ENCODE measurements around the gene ZNF563.
"Not testable (repeated sequence)": the region's sequence is repeated elsewhere in the genome, so short reads cannot be mapped to it uniquely, and the experiment has no call there.

The ZNF563 gene

DNA sequence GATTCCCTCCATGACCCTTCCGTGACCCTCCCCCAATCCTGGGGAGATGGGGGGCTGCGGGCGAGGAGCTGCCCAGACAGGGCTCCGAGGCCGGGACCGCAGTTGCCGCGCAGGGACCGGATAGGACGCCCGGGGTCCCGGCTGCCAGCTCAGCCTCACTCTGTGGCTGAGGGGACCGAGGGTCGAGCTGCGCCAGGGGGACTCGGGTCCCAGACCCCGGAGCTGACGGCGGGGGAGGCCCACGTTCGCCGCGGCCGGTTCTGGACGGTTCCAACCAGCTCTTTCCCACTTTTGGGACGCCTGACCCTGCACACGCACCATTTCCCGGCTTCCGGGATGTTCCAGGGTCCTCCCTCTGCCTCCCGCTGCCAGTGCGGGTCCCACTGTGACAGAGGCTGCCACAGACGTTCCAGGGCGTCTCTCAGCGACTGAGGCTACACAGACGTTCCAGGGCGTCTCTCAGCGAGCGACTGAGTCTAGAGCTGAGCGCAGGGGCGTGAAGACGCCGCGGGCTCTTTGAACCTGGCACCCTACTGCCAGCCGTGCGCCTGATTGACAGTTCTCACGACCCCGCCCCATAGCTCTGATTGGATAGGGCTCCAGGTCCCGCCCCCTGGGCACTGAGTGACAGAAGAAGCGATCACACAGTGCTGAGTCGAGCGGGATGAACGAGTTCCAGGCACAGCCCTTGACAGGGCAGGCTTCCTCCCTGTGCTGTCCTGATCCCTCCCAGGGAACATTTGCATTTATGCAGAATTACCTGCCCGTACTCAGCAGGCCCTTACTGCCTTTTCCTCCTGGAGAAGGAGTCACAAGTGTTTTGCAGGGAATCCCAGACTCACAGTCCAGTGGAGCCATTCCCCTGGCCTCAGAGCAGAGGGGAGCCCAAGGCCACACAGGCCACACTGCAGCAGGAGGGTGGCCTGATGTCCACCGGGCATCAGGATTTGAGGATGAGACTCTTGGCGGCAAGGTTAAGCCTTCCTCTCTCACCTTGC lies at the start of gene ZNF563:
Gene ZNF563, minus strand, starts transcription at position 472 of the 998 bp plus-strand sequence. Its CDS starts 151 bp downstream, at position 321.
- Histone ChIP-seq H3K27ac (ENCODE audit: low read length) (no peak within 1 kb of the TSS), H3K9me3 (ENCODE audit: control insufficient read depth, insufficient read depth, low read length) (no peaks in the 10 kb centered on the region), H3K4me1 (ENCODE audit: control insufficient read depth, insufficient read depth, low read length) (peaks cover 1% of the 10 kb centered on the region; the same call in 1 of the 2 replicates), H3K27me3 (ENCODE audit: control insufficient read depth, insufficient read depth, low read length) (no peaks in the 10 kb centered on the region; the same call in 1 of the 2 replicates), H3K36me3 (ENCODE audit: control insufficient read depth, insufficient read depth, low read length) (no peaks in the 10 kb centered on the region), H3K4me3 (ENCODE audit: low read length) (peak within 1 kb of the TSS; percentile 68; the same call in 1 of the 2 replicates)
- no CpG with 5 or more reads among the region's 55 CpGs for WGBS (ENCODE audit: insufficient coverage, insufficient read length)
- DNase-seq (ENCODE audit: low read depth, low spot score), result peak; percentile 88

DNA sequence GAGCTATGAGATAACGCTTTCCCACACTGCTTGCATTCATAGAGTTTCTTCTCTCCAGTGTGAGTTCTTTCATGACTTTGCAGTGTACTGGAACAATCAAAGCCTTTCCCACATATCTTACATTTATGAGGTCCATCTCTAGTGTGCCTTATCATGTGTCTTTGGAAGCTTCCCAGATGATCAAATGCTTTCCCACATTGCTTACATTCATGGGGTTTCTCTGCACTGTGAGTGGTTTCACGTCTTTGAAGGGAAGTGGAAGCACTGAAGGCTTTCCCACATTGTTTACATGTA lies 47.0 kb upstream of the ZNF563 start:
- no peaks in the 10 kb centered on the region for H3K27me3 ChIP-seq (ENCODE audit: control insufficient read depth, insufficient read depth, low read length)
- H3K4me3 ChIP-seq (ENCODE audit: low read length), result no peak overlapping the region
- no peaks in the 10 kb centered on the region for H3K4me1 ChIP-seq (ENCODE audit: control insufficient read depth, insufficient read depth, low read length)
- no peak for DNase-seq (ENCODE audit: low read depth, low spot score)
- WGBS (ENCODE audit: insufficient coverage, insufficient read length), result no CpG with 5 or more reads among the region's 2 CpGs
- H3K9me3 ChIP-seq (ENCODE audit: control insufficient read depth, insufficient read depth, low read length), result no peaks in the 10 kb centered on the region
- H3K27ac ChIP-seq (ENCODE audit: low read length), result no peak overlapping the region
- no peaks in the 10 kb centered on the region for H3K36me3 ChIP-seq (ENCODE audit: control insufficient read depth, insufficient read depth, low read length)

- no peaks in the 10 kb centered on the region for H3K27me3 ChIP-seq (ENCODE audit: control insufficient read depth, insufficient read depth, low read length)
- H3K9me3 ChIP-seq (ENCODE audit: control insufficient read depth, insufficient read depth, low read length), result no peaks in the 10 kb centered on the region
- no peaks in the 10 kb centered on the region for H3K36me3 ChIP-seq (ENCODE audit: control insufficient read depth, insufficient read depth, low read length)
- no peak overlapping the region for H3K27ac ChIP-seq (ENCODE audit: low read length)
- no peak for DNase-seq (ENCODE audit: low read depth, low spot score)
- H3K4me1 ChIP-seq (ENCODE audit: control insufficient read depth, insufficient read depth, low read length), result no peaks in the 10 kb centered on the region
- no CpG with 5 or more reads among the region's 5 CpGs for WGBS (ENCODE audit: insufficient coverage, insufficient read length)
- no peak overlapping the region for H3K4me3 ChIP-seq (ENCODE audit: low read length)
Observed at GRCh38 chr19:12379732-12380443, 46.5 kb upstream of the ZNF563 start.

DNA sequence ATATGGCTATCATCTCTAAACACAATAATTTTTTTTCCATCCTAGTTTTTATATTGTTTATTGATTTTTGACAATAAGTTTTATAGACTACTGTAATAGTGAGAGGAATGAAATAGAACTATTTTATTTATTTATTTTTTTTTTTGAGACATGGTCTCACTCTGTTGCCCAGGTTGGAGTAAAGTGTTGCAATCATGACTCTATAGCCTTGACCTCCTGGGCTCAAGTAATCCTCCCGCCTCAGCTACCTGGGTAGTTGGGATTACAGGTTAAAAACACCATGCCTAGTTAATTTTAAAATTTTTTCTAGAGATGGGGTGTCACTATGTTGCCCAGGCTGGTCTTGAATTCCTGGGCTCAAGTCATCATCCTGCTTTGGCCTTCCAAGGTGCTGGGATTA lies 40.6 kb upstream of the ZNF563 start:
- no peak overlapping the region for H3K4me3 ChIP-seq (ENCODE audit: low read length)
- no peaks in the 10 kb centered on the region for H3K36me3 ChIP-seq (ENCODE audit: control insufficient read depth, insufficient read depth, low read length)
- no peak overlapping the region for H3K27ac ChIP-seq (ENCODE audit: low read length)
- no peaks in the 10 kb centered on the region for H3K27me3 ChIP-seq (ENCODE audit: control insufficient read depth, insufficient read depth, low read length)
- H3K9me3 ChIP-seq (ENCODE audit: control insufficient read depth, insufficient read depth, low read length), result no peaks in the 10 kb centered on the region
- no CpG with 5 or more reads among the region's 1 CpG for WGBS (ENCODE audit: insufficient coverage, insufficient read length)
- no peak for DNase-seq (ENCODE audit: low read depth, low spot score)
- H3K4me1 ChIP-seq (ENCODE audit: control insufficient read depth, insufficient read depth, low read length), result no peaks in the 10 kb centered on the region

GRCh38 chr19:12365236-12366162 lies 32.1 kb upstream of the ZNF563 start, which contains the start of gene ZNF442:
ZNF442 (minus strand) TSS chr19:12365683; CDS start chr19:12363631, 2,052 bp downstream.
- Histone ChIP-seq H3K27me3 (ENCODE audit: control insufficient read depth, insufficient read depth, low read length) (peaks cover 1% of the 10 kb centered on the region; the same call in 1 of the 2 replicates), H3K27ac (ENCODE audit: low read length) (no peak within 1 kb of the TSS), H3K4me1 (ENCODE audit: control insufficient read depth, insufficient read depth, low read length) (0 out of 2 replicates have a peak, but pooled peaks cover 1% of the 10 kb centered on the region), H3K4me3 (ENCODE audit: low read length) (peak within 1 kb of the TSS; percentile 74; the same call in 1 of the 2 replicates), H3K36me3 (ENCODE audit: control insufficient read depth, insufficient read depth, low read length) (no peaks in the 10 kb centered on the region), H3K9me3 (ENCODE audit: control insufficient read depth, insufficient read depth, low read length) (no peaks in the 10 kb centered on the region; the same call in 1 of the 2 replicates)
- WGBS (ENCODE audit: insufficient coverage, insufficient read length), result no CpG with 5 or more reads among the region's 51 CpGs
- peak; percentile 96 for DNase-seq (ENCODE audit: low read depth, low spot score)

DNA sequence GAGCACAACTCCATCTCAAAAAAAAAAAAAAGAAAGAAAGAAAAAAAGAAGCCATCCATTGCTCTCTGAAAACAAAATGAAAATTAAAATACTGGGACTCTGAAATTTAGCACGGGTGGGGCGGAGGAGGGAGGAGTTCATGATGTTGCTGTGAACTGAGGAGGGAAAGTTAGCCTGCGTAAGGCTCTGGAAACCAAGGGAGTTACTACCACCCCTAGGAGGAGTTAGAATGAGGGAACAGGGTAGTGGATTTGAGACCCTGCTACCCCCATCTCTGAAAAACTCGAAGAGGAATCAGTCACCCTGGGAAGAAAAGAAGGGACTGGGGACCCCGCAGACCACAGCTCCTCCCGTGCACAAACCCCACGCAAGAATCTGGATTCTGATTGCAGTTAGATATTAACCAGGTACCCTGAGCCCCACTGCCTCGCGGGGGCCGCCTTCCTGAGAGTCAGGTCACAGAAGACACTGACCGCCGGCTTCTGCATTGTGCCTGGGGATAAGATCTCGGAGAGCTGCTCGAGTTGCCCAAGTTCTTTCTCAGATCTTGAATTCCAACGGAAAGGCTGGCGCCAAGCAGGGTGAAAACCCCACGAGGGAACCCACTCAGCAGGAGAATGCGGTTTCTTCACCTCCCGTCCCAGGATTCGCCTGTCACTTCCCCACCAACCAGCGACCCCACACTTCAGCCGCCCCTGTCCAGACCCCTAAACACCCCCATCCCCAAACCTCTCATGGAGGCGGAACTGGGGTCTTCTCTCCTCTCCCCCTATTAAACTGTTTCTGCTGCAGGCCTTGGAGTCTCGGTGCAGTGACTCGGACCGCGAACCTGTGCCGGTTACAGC lies 31.2 kb upstream of the ZNF563 start:
- H3K36me3 ChIP-seq (ENCODE audit: control insufficient read depth, insufficient read depth, low read length), result no peaks in the 10 kb centered on the region
- H3K4me1 ChIP-seq (ENCODE audit: control insufficient read depth, insufficient read depth, low read length), result 0 out of 2 replicates have a peak, but pooled peaks cover 1% of the 10 kb centered on the region
- peak overlapping the region; percentile 74; the same call in 1 of the 2 replicates for H3K4me3 ChIP-seq (ENCODE audit: low read length)
- H3K9me3 ChIP-seq (ENCODE audit: control insufficient read depth, insufficient read depth, low read length), result no peaks in the 10 kb centered on the region; the same call in 1 of the 2 replicates
- DNase-seq (ENCODE audit: low read depth, low spot score), result no peak
- no peak overlapping the region for H3K27ac ChIP-seq (ENCODE audit: low read length)
- no CpG with 5 or more reads among the region's 28 CpGs for WGBS (ENCODE audit: insufficient coverage, insufficient read length)
- H3K27me3 ChIP-seq (ENCODE audit: control insufficient read depth, insufficient read depth, low read length), result peaks cover 1% of the 10 kb centered on the region; the same call in 1 of the 2 replicates

- not testable (repeated sequence) for H3K4me3 ChIP-seq (ENCODE audit: low read length); H3K36me3 ChIP-seq (ENCODE audit: control insufficient read depth, insufficient read depth, low read length); DNase-seq (ENCODE audit: low read depth, low spot score); H3K9me3 ChIP-seq (ENCODE audit: control insufficient read depth, insufficient read depth, low read length); H3K4me1 ChIP-seq (ENCODE audit: control insufficient read depth, insufficient read depth, low read length); H3K27ac ChIP-seq (ENCODE audit: low read length); H3K27me3 ChIP-seq (ENCODE audit: control insufficient read depth, insufficient read depth, low read length)
- WGBS (ENCODE audit: insufficient coverage, insufficient read length), result no CpG with 5 or more reads among the region's 30 CpGs
Observed at GRCh38 chr19:12362236-12362635, 28.8 kb upstream of the ZNF563 start.

- peaks cover 6% of the 10 kb centered on the region; the same call in 1 of the 2 replicates for H3K36me3 ChIP-seq (ENCODE audit: control insufficient read depth, insufficient read depth, low read length)
- no peaks in the 10 kb centered on the region for H3K27me3 ChIP-seq (ENCODE audit: control insufficient read depth, insufficient read depth, low read length)
- H3K27ac ChIP-seq (ENCODE audit: low read length), result no peak overlapping the region
- no peaks in the 10 kb centered on the region for H3K4me1 ChIP-seq (ENCODE audit: control insufficient read depth, insufficient read depth, low read length)
- no peak overlapping the region for H3K4me3 ChIP-seq (ENCODE audit: low read length)
- WGBS (ENCODE audit: insufficient coverage, insufficient read length), result no CpG with 5 or more reads among the region's 4 CpGs
- DNase-seq (ENCODE audit: low read depth, low spot score), result no peak
- peaks cover 2% of the 10 kb centered on the region; the same call in 1 of the 2 replicates for H3K9me3 ChIP-seq (ENCODE audit: control insufficient read depth, insufficient read depth, low read length)
Observed at GRCh38 chr19:12353375-12353774, 19.9 kb upstream of the ZNF563 start.

DNA sequence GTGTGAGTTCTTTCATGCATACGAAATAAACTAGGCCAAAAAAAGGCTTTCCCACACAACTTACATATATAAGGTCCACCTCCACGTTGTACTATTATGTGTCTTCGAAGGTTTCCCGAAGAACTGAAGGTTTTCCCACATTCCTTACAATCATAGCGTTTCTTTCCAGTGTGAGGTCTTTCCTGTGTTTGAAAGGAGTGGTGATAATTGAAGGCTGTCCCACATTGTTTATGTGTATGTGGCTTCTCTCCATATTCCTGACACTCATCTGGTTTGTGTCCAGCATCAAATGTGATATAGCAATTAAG lies 17.4 kb upstream of the ZNF563 start:
- no CpG with 5 or more reads among the region's 5 CpGs for WGBS (ENCODE audit: insufficient coverage, insufficient read length)
- H3K27me3 ChIP-seq (ENCODE audit: control insufficient read depth, insufficient read depth, low read length), result no peaks in the 10 kb centered on the region
- peaks cover 6% of the 10 kb centered on the region; the same call in 1 of the 2 replicates for H3K36me3 ChIP-seq (ENCODE audit: control insufficient read depth, insufficient read depth, low read length)
- H3K4me1 ChIP-seq (ENCODE audit: control insufficient read depth, insufficient read depth, low read length), result no peaks in the 10 kb centered on the region
- no peak overlapping the region for H3K4me3 ChIP-seq (ENCODE audit: low read length)
- H3K27ac ChIP-seq (ENCODE audit: low read length), result no peak overlapping the region
- peaks cover 2% of the 10 kb centered on the region; the same call in 1 of the 2 replicates for H3K9me3 ChIP-seq (ENCODE audit: control insufficient read depth, insufficient read depth, low read length)
- no peak for DNase-seq (ENCODE audit: low read depth, low spot score)
